MG63 (cell line): ENCODE data around the gene TRABD. TPM values are rescaled to one million over a fixed set of nuclear protein-coding genes. Genes with fewer than 3 reads are reported as not detected.

ENCODE experiments used
- DNase-seq: peaks from one replicate; pipeline ENCODE4 v3.0.0-alpha.2; 2020
- H3K27me3 ChIP-seq: fragments of 250-450 bp; sonication (Bioruptor Pico); 2 replicates; pipeline ENCODE4 v1.5.1; 2020; ENCODE audit warnings: mild to moderate bottlenecking, moderate library complexity
- H3K36me3 ChIP-seq: fragments of 250-450 bp; sonication (Bioruptor Pico); 2 replicates; pipeline ENCODE4 v1.5.1; 2020; ENCODE audit warnings: mild to moderate bottlenecking, moderate library complexity
- H3K4me3 ChIP-seq: fragments of 250-450 bp; sonication (Bioruptor Pico); 2 replicates; pipeline ENCODE4 v1.5.1; 2020; ENCODE audit warnings: mild to moderate bottlenecking, moderate library complexity
- H3K9me3 ChIP-seq: fragments of 250-450 bp; sonication (Bioruptor Pico); 2 replicates; pipeline ENCODE4 v1.5.1; 2020; ENCODE audit warnings: mild to moderate bottlenecking, moderate library complexity
- total RNA-seq: library from RNA; depleted of rRNA; stranded (reverse); fragments of >200 nt; shearing (Covaris generic); gene quantifications from 2 replicates; pipeline ENCODE4 v1.2.3, GENCODE V29; 2014; ENCODE audit warnings: low replicate concordance

The TRABD gene
- total RNA-seq, 1 experiment from 2014 or later = 49.9 TPM

- Histone ChIP-seq H3K36me3 (peaks cover 57% of the 10 kb centered on the region), H3K9me3 (no peaks in the 10 kb centered on the region), H3K4me3 (no peak overlapping the region), H3K27me3 (no peaks in the 10 kb centered on the region)
- DNase-seq = no peak
These were observed 31.2 kb downstream of the TRABD start for GRCh38 chr22:50216684-50217520.

DNA sequence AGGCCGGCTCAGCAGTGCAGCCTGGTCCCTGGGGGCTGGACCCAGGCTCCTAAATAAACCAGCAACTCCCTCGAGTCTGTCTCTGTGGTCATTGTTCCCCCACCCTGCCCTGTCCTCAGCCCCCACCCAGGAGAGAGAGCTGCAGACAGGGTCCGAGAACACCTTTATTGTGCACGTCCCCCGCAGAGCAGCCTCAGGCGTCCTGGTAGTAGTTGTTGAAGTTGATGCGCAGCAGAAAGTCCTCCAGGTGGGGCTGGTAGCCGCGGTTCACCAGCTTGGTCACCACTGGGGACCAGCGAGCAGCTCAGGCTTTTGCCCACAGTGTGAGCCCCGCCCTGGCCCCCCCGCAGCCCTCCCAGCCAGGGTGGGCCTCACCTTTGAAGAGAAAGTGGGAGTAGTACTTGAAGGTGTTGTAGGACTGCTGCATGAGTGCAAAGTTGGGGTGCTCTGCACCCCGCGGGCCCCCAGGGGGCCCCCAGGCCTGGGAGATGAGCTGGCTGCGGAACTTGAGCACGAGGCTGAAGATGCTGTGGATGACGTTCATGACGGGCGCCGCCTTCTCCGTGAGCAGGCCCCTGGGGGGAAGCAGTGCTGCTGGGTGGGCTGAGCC lies 31.9 kb downstream of the TRABD start:
- Histone ChIP-seq H3K4me3 (no peak overlapping the region), H3K36me3 (peaks cover 54% of the 10 kb centered on the region), H3K27me3 (no peaks in the 10 kb centered on the region), H3K9me3 (no peaks in the 10 kb centered on the region)
- DNase-seq = no peak

DNA sequence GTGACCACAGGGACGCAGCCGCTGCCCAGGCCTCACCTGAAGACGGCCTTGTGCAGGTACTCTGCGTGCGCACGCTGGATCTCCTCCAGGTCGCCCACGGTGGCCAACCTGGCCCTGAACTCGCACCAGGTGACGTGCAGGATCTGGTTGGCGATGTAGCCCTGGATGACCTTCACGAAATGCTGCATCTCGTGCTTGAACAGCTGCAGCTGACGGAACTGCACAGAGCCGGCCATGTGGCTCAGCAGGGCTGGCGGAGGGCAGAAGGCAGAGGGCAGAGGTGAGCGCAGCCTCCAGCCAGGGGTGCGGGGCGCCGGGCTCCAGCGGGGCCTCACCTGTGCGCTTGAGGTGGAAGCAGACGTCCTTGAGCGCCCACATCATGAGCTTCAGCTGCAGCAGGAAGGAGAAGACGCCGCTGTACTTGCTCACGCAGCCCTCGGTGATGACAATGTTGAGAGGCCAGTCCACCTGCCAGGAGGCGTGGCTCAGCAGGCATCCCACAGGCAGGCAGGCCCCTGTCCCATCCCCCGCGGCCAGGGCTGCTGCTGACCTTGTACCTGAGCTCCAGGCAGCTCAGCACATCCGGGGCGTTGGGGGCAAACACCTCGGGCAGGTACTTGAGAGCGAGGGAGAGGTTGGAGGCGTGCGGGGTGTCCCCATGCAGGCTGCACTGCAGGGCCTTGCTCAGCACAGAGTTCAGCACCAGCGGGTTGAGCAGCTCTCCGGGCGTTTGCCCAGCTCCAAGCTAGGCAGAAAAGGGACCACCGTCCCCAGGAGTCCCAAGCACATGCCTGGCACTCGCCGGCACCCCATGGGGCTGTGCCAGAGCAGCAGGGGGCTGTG lies 32.7 kb downstream of the TRABD start:
- peaks cover 48% of the 10 kb centered on the region for H3K36me3 ChIP-seq
- no peaks in the 10 kb centered on the region for H3K27me3 ChIP-seq
- no peak for DNase-seq
- H3K9me3 ChIP-seq = no peaks in the 10 kb centered on the region
- no peak overlapping the region for H3K4me3 ChIP-seq

GRCh38 chr22:50218996-50219727 lies 33.4 kb downstream of the TRABD start:
- Histone ChIP-seq H3K4me3 (no peak overlapping the region), H3K9me3 (no peaks in the 10 kb centered on the region), H3K27me3 (no peaks in the 10 kb centered on the region), H3K36me3 (peaks cover 45% of the 10 kb centered on the region)
- peak; percentile 58 for DNase-seq

GRCh38 chr22:50219800-50220602 lies 34.3 kb downstream of the TRABD start:
- H3K4me3 ChIP-seq = no peak overlapping the region
- DNase-seq = no peak
- peaks cover 38% of the 10 kb centered on the region for H3K36me3 ChIP-seq
- no peaks in the 10 kb centered on the region for H3K27me3 ChIP-seq
- no peaks in the 10 kb centered on the region for H3K9me3 ChIP-seq

DNA sequence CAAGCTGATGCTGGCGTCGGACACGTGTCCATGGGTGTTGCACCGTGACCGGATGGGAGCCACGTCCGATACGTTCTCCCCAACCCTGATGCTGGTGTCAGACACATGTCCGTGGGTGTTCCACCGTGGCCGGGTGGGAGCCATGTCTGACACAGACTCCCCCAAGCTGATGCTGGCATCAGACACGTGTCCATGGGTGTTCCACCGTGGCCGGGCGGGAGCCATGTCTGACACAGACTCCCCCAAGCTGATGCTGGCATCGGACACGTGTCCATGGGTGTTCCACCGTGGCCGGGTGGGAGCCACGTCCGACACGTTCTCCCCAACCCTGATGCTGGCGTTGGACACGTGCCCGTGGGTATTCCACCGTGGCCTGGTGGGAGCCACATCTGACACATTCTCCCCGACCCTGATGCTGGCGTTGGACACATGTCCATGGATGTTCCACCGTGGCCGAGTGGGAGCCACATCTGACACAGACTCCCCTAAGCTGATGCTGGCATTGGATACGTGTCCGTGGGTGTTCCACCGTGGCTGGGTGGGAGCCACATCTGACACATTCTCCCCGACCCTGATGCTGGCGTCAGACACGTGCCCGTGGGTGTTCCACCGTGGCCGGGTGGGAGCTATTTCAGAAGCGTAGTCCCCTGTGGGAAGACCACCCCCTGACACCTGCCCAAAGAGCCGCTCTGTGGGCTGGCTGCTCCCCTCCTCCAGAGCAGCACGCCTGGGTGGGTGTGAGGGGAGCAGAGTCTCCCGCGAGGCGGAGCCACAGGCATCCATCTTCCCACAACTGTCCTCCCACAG lies 35.1 kb downstream of the TRABD start:
- no peak for DNase-seq
- H3K4me3 ChIP-seq = no peak overlapping the region
- H3K9me3 ChIP-seq = no peaks in the 10 kb centered on the region
- no peaks in the 10 kb centered on the region for H3K27me3 ChIP-seq
- peaks cover 33% of the 10 kb centered on the region for H3K36me3 ChIP-seq

- H3K4me3 ChIP-seq = no peak overlapping the region
- H3K9me3 ChIP-seq = no peaks in the 10 kb centered on the region
- peaks cover 27% of the 10 kb centered on the region for H3K36me3 ChIP-seq
- DNase-seq = no peak
- H3K27me3 ChIP-seq = no peaks in the 10 kb centered on the region
These were observed 35.9 kb downstream of the TRABD start for GRCh38 chr22:50221410-50222300.

DNA sequence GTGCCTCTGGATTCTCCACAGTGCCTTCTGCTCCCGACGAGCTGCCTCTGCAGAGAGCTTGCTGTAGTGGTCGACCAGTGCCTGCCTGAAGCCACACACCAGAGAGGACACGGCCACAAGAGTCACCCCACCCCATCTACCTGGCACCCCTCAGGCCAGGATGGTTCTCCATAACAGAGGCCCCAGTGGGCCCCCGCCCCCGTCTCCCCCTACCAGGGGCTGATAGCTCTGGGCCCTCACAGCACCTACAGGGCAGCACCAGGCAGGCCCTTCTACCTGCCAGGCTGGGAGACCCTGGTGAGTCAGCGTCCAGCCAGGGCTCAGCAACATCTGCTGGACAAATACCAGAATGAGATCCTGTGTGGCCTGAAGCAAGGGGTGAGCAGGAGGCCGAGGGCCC lies 36.8 kb downstream of the TRABD start:
- no peak for DNase-seq
- Histone ChIP-seq H3K36me3 (peaks cover 22% of the 10 kb centered on the region), H3K4me3 (no peak overlapping the region), H3K27me3 (no peaks in the 10 kb centered on the region), H3K9me3 (no peaks in the 10 kb centered on the region)

GRCh38 chr22:50224071-50224470 lies 38.4 kb downstream of the TRABD start:
- no peak for DNase-seq
- Histone ChIP-seq H3K4me3 (no peak overlapping the region), H3K36me3 (peaks cover 8% of the 10 kb centered on the region; the same call in 1 of the 2 replicates), H3K9me3 (no peaks in the 10 kb centered on the region), H3K27me3 (no peaks in the 10 kb centered on the region)

- no peak overlapping the region for H3K4me3 ChIP-seq
- no peaks in the 10 kb centered on the region for H3K27me3 ChIP-seq
- H3K36me3 ChIP-seq = peaks cover 4% of the 10 kb centered on the region; the same call in 1 of the 2 replicates
- no peaks in the 10 kb centered on the region for H3K9me3 ChIP-seq
- DNase-seq = no peak
These were observed 39.7 kb downstream of the TRABD start for GRCh38 chr22:50225200-50225969.

GRCh38 chr22:50226063-50226874 lies 40.6 kb downstream of the TRABD start:
- Histone ChIP-seq H3K27me3 (no peaks in the 10 kb centered on the region), H3K4me3 (no peak overlapping the region), H3K36me3 (peaks cover 4% of the 10 kb centered on the region; the same call in 1 of the 2 replicates), H3K9me3 (no peaks in the 10 kb centered on the region)
- no peak for DNase-seq

DNA sequence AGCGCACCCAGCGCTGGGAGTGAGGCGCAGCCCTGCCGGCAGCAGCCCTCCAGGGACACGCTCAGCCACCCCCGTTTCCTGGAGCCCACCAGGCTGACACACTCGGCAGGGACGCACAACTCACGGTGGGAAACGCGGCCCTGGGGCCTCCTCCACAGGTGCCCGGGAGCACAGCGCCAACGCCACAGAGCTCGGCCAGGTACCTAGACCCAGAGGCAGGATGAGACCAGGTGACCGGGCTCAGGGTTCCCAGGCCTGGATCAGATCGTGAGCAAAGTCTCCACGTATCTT lies 41.1 kb downstream of the TRABD start:
- Histone ChIP-seq H3K36me3 (peaks cover 4% of the 10 kb centered on the region; the same call in 1 of the 2 replicates), H3K4me3 (no peak overlapping the region), H3K9me3 (no peaks in the 10 kb centered on the region), H3K27me3 (no peaks in the 10 kb centered on the region)
- DNase-seq = no peak

DNA sequence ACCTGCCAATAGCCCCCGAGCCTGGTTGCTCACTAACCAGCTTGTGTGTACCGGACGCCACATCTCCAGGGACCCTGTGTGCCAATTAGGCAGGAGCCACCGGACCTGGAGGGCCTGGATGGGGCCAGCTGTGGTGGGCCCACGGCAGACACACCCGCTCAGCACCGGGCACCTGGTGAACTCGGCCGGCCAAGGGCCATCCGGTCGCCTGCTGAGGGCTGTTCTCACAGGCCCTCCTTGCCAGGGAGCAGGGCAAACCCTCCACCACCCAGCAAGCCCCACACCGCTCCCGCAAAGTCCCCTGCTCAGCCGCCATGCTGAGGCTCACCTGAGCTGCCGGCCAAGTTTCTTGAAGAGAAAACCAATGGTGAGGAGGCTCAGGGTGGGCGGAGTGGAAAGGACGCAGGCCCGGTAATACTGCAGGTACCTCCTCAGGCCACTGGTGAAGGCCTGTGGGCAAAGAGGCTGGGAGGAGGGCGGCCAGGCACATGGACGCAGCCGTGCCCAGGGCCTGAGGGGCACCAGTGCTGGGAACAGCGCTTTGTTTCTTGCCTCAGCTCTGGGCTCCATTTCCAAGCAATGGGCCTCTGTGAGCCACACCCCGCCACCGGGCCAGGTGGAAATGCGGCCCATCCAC lies 42.0 kb downstream of the TRABD start:
- peaks cover 4% of the 10 kb centered on the region; the same call in 1 of the 2 replicates for H3K36me3 ChIP-seq

More for the DNA sequence above, 42.0 kb downstream of the TRABD start:
- Histone ChIP-seq H3K27me3 (no peaks in the 10 kb centered on the region), H3K9me3 (no peaks in the 10 kb centered on the region), H3K4me3 (no peak overlapping the region)
- no peak for DNase-seq
